PFSK-1 (cell line): Measurements from ENCODE around the gene LCOR.

Source experiments
- FOXP2 ChIP-seq: optimal IDR thresholded peaks from 2 replicates; pipeline ENCODE3; 2011; ENCODE audit warnings: borderline replicate concordance, control low read depth, inconsistent platforms; ENCODE audit not compliant: insufficient read depth; ENCODE audit errors: extremely low read length, extremely low read depth
- POLR2AphosphoS5 ChIP-seq: IDR thresholded peaks from 2 replicates; pipeline ENCODE4 v1.6.1; 2012; ENCODE audit warnings: low read depth, mild to moderate bottlenecking, control low read depth, low read length, moderate library complexity
- REST ChIP-seq, 2 experiments: IDR thresholded peaks; 2 replicates each; pipeline versions ENCODE4 v1.6.1 to v1.8.0; 2011 to 2012; ENCODE audit warnings: low read depth in 2 of 2, low read length in 2 of 2, control low read depth in 1 of 2, inconsistent platforms in 1 of 2, mild to moderate bottlenecking in 1 of 2, moderate library complexity in 1 of 2; ENCODE audit not compliant: insufficient read depth in 1 of 2
- SIN3A ChIP-seq: IDR thresholded peaks from 2 replicates; pipeline ENCODE4 v1.6.1; 2012; ENCODE audit warnings: mild to moderate bottlenecking, low read length, moderate library complexity, borderline replicate concordance; ENCODE audit not compliant: insufficient read depth
- TAF1 ChIP-seq: IDR thresholded peaks from 2 replicates; pipeline ENCODE4 v1.6.1; 2012; ENCODE audit warnings: low read length, control low read depth, borderline replicate concordance; ENCODE audit not compliant: insufficient read depth

Gene LCOR

GRCh38 chr10:96794836-96795733 lies 37.0 kb upstream of the LCOR start:
- no peak for TF ChIP-seq FOXP2
- TF ChIP-seq POLR2AphosphoS5: no peak
- TF ChIP-seq SIN3A: no peak
- no peak for TF ChIP-seq TAF1
- TF ChIP-seq REST (IDR thresholded peaks at IDR 0.05; ENCODE audit: insufficient read depth in 1 of 2, low read depth in 2 of 2, low read length in 2 of 2): no peak

GRCh38 chr10:96797485-96797884 lies 34.6 kb upstream of the LCOR start:
- TF ChIP-seq REST (IDR thresholded peaks at IDR 0.05; ENCODE audit: insufficient read depth in 1 of 2, low read depth in 2 of 2, low read length in 2 of 2) (no peak), TAF1 (no peak), POLR2AphosphoS5 (no peak), SIN3A (no peak), FOXP2 (no peak)

- TF ChIP-seq TAF1: no peak
- TF ChIP-seq SIN3A: no peak
- no peak for TF ChIP-seq POLR2AphosphoS5
- TF ChIP-seq FOXP2: no peak
- no peak for TF ChIP-seq REST (IDR thresholded peaks at IDR 0.05; ENCODE audit: insufficient read depth in 1 of 2, low read depth in 2 of 2, low read length in 2 of 2)
These were observed 28.8 kb upstream of the LCOR start for GRCh38 chr10:96803288-96803664.

- TF ChIP-seq REST (IDR thresholded peaks at IDR 0.05; ENCODE audit: insufficient read depth in 1 of 2, low read depth in 2 of 2, low read length in 2 of 2) (no peak), FOXP2 (no peak), POLR2AphosphoS5 (no peak), TAF1 (no peak), SIN3A (no peak)
These were observed 17.8 kb upstream of the LCOR start for GRCh38 chr10:96814264-96814663.
